ENCODE measurements around the gene DRC1. TPM values are rescaled to one million over a fixed set of nuclear protein-coding genes. Genes with fewer than 3 reads are reported as not detected.

The DRC1 gene
- total and polyA plus RNA-seq, 2 of the 4 experiments (the other 2 are of a cell fraction): 0.18 TPM; not detected in 1

GRCh38 chr2:26475037-26475436 lies 73.3 kb downstream of the DRC1 start:
- Histone ChIP-seq H3K27ac (ENCODE audit: insufficient read depth, low read length) (no peak overlapping the region), H3K36me3 (ENCODE audit: control insufficient read depth, insufficient read depth, low read length) (no peaks in the 10 kb centered on the region), H2BK15ac (ENCODE audit: low read depth, low read length) (no peak overlapping the region), H2BK120ac (ENCODE audit: low read depth, low read length) (no peak overlapping the region), H3K18ac (ENCODE audit: low read depth, low read length) (no peak overlapping the region), H3K9ac (ENCODE audit: low read depth, low read length) (no peak overlapping the region), H3K4me2 (ENCODE audit: low read depth, low read length) (no peak overlapping the region), H4K20me1 (ENCODE audit: insufficient read depth, low read length) (no peaks in the 10 kb centered on the region), H3K4me3 (ENCODE audit: insufficient read depth, low read depth, low read length) (no peak overlapping the region), H2BK5ac (ENCODE audit: low read depth, low read length, poor library complexity, severe bottlenecking) (no peak overlapping the region), H3K23ac (ENCODE audit: low read depth, low read length) (no peak overlapping the region), H2AFZ (replicated peaks; ENCODE audit: low read length, poor library complexity) (no peak overlapping the region), H2BK20ac (ENCODE audit: low read depth, low read length) (no peak overlapping the region), H3K4ac (ENCODE audit: low read depth, low read length) (no peak overlapping the region), H3K27me3 (ENCODE audit: control insufficient read depth, insufficient read depth, low read length) (no peaks in the 10 kb centered on the region), H4K8ac (ENCODE audit: low read depth in 2 of 2, low read length in 2 of 2) (no peak overlapping the region), H3K9me3 (ENCODE audit: control insufficient read depth, insufficient read depth, low read length) (no peaks in the 10 kb centered on the region), H4K5ac (ENCODE audit: low read depth, low read length) (no peak overlapping the region), H3K56ac (ENCODE audit: extremely low read depth, insufficient read depth, low read length) (no peak overlapping the region), H3K4me1 (ENCODE audit: control insufficient read depth, insufficient read depth, low read length) (no peaks in the 10 kb centered on the region), H2AK5ac (ENCODE audit: low read depth, low read length) (no peak overlapping the region), H3K79me1 (ENCODE audit: low read depth in 1 of 2, low read length in 2 of 2) (no peaks in the 10 kb centered on the region), H2AK9ac (replicated peaks; ENCODE audit: low read depth, low read length, poor library complexity) (no peak overlapping the region), H4K91ac (ENCODE audit: insufficient read depth, low read depth, low read length) (no peak overlapping the region), H3K9me1 (ENCODE audit: insufficient read depth, low read length) (no peaks in the 10 kb centered on the region; the same call in 1 of the 2 replicates), H3K14ac (replicated peaks; ENCODE audit: low read depth, low read length) (no peak overlapping the region)
- in situ Hi-C loops (cut with MboI; ENCODE audit: low sequenced_read_pairs) (no loop called here), dilution Hi-C loops (cut with HindIII; ENCODE audit: low sequenced_read_pairs, unreplicated experiment) (no loop called here), intact Hi-C loops (cut with micrococcal nuclease) (no loop called here)
- TF ChIP-seq BHLHE40 (IDR thresholded peaks at IDR 0.05; ENCODE audit: low read depth, low read length) (no peak), RCOR1 (IDR thresholded peaks at IDR 0.05; ENCODE audit: insufficient replicate concordance, low read length) (no peak), NFE2L2 (IDR thresholded peaks at IDR 0.05; ENCODE audit: low read depth, low read length) (no peak), MAFK (IDR thresholded peaks at IDR 0.05; ENCODE audit: low read depth, low read length) (no peak), RFX5 (IDR thresholded peaks at IDR 0.05; ENCODE audit: low read depth, low read length) (no peak), ELK1 (IDR thresholded peaks at IDR 0.05; ENCODE audit: borderline replicate concordance, low read depth, low read length) (no peak), CHD1 (IDR thresholded peaks at IDR 0.05; ENCODE audit: low read depth, low read length) (no peak), FOS (IDR thresholded peaks at IDR 0.05; ENCODE audit: low read depth, low read length) (no peak)
- no peak for ATAC-seq (ENCODE audit: low read depth)
- BruUV-seq (replicated peaks): no TSS peak
- CTCF ChIA-PET: no interaction called here
- 80% methylated on average over 1 of the region's 6 CpGs; no CpG with 5 or more reads in 1 of the 2 experiments for WGBS, 2 experiments (ENCODE audit: extremely low coverage in 2 of 2, insufficient read length in 1 of 2)
- no peak for DNase-seq
- POLR2A ChIA-PET (ENCODE audit: unreplicated experiment): no interaction called here
